ENCODE data around the gene TRAPPC12.

- TF ChIP-seq CTCF (conservative IDR thresholded peaks at IDR 0.05 in 1 of 2, IDR thresholded peaks at IDR 0.05 in 1 of 2; ENCODE audit: extremely low read depth in 1 of 2, insufficient read depth in 1 of 2, low read depth in 1 of 2, low read length in 2 of 2) = no peak
- TF ChIP-seq EZH2 (IDR thresholded peaks at IDR 0.05; ENCODE audit: borderline replicate concordance, low read length) = no peak
These were observed 107.9 kb downstream of the TRAPPC12 start for GRCh38 chr2:3487432-3487831.
